Suprapubic skin (tissue), 3 donors: ENCODE measurements around the gene MRPL32.

Experiments
- CTCF ChIP-seq, 2 donors: fragments of 200-600 bp in 1 of 2; fragments of 450-650 bp in 1 of 2; sonication (generic) in 1 of 2; IDR thresholded peaks; one replicate each; pipeline ENCODE4 v1.5.1; 2016 to 2019; ENCODE audit warnings: antibody characterized with exemption in 2 of 2, mild to moderate bottlenecking in 1 of 2, moderate library complexity in 1 of 2
- POLR2A ChIP-seq, 2 donors: fragments of 450-650 bp; IDR thresholded peaks; one replicate each; pipeline ENCODE4 v1.6.1; 2017; ENCODE audit warnings: antibody characterized with exemption in 2 of 2, mild to moderate bottlenecking in 2 of 2, moderate library complexity in 2 of 2

DNA sequence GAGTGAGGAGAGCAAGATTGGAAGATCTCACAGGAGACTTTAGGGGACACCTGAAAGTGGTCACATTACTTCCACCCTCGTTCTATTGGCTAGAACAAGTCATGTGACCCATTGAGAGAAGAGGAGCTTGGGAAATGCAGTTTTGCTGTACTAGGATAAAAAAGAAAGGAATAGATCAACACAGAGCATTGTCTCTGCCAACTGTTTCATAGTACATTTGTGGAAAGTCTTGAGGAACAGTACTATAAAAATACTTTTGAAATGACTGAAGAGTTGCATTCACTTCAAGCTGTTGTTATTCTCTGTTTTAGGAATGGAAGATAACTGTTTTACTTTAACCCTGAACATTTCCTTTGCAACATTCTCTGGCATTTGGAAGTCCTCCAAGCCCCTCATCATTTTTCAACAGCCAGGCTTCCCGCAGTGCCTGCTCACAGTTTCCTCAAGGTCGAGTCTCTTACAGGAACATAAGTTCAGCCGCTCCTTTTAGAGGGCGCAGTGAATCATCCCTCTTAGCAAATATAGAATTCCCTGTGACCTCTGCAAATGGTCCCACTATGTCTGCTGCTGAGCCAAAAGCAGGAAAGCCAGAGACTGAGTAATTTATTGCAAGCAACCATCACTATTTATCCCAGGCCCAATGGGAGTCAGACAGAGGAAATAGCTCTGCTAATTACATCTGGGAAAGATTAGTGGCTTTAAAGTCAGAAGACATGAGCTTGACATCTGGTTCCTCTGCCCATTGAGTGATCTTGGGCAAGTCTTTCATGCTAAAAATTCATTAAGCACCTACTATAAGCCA, 40.7 kb downstream of the MRPL32 start:
- TF ChIP-seq POLR2A (IDR thresholded peaks at IDR 0.05) = no peak
- TF ChIP-seq CTCF (IDR thresholded peaks at IDR 0.05) = no peak
